ENCODE results near the gene ETV3L. TPM values are rescaled to one million over a fixed set of nuclear protein-coding genes. Genes with fewer than 3 reads are reported as not detected.

Gene ETV3L
- total RNA-seq, 4 donors from 2014 or later, result not detected

DNA sequence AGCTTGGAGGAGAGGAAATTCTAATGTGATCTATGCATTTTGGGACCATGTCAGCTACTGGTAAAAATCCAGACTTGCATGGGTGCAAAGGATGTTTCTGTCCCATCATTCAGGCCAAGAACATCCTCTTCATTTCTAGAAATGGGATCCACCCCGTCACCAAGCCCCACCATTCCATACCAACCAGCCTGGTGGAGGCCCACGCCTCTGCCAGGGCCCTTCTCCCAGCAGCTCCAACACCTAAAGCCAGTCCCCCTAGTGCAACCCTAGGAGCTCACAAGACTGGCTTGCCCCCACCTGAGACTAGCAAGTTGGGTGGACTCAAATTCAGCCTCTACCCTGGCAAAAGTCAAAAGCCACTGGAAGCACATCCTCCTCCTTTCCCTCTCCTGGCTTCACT, 55.9 kb downstream of the ETV3L start:
- peak overlapping the region in 2 of 4 donors; percentile 77 to 89 for H3K4me3 ChIP-seq
- H3K9me3 ChIP-seq, result no peaks in the 10 kb centered on the region
- no peaks in the 10 kb centered on the region for H3K27me3 ChIP-seq
- no peak overlapping the region for H3K27ac ChIP-seq
- no peaks in the 10 kb centered on the region for H3K36me3 ChIP-seq
- TF ChIP-seq POLR2A (IDR thresholded peaks at IDR 0.05), result no peak
- TF ChIP-seq, protein P1, sequence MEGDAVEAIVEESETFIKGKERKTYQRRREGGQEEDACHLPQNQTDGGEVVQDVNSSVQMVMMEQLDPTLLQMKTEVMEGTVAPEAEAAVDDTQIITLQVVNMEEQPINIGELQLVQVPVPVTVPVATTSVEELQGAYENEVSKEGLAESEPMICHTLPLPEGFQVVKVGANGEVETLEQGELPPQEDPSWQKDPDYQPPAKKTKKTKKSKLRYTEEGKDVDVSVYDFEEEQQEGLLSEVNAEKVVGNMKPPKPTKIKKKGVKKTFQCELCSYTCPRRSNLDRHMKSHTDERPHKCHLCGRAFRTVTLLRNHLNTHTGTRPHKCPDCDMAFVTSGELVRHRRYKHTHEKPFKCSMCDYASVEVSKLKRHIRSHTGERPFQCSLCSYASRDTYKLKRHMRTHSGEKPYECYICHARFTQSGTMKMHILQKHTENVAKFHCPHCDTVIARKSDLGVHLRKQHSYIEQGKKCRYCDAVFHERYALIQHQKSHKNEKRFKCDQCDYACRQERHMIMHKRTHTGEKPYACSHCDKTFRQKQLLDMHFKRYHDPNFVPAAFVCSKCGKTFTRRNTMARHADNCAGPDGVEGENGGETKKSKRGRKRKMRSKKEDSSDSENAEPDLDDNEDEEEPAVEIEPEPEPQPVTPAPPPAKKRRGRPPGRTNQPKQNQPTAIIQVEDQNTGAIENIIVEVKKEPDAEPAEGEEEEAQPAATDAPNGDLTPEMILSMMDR (IDR thresholded peaks at IDR 0.05), result no peak
- DNase-seq, result no peak
- peaks cover 0 to 33% (median 4%) of the 10 kb centered on the region in 4 donors for H3K4me1 ChIP-seq

DNA sequence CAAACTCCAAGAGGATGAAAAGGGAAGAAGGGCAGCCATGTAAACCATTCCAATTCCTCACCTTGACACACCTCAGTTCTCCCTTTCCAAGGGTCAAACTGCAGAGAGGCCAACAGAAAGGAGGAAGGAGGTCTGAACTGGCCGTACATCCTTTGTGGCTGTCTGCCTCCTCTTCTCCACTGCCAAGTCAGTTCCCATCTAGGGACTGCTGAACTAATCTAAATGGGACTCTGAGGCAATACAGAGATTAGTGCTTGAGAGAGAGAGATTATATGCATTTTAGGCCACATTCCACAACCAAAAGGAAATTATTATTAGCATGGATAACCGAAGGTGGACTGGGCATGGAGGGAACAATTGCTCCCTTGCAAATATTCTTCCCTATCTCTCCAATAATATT, 56.8 kb downstream of the ETV3L start:
- no peak for DNase-seq
- H3K4me1 ChIP-seq, result peaks cover 0 to 33% (median 4%) of the 10 kb centered on the region in 4 donors
- H3K9me3 ChIP-seq, result no peaks in the 10 kb centered on the region
- H3K27me3 ChIP-seq, result no peaks in the 10 kb centered on the region
- no peak overlapping the region for H3K27ac ChIP-seq
- TF ChIP-seq, protein P1 (IDR thresholded peaks at IDR 0.05), result no peak
- no peak for TF ChIP-seq POLR2A (IDR thresholded peaks at IDR 0.05)
- H3K36me3 ChIP-seq, result no peaks in the 10 kb centered on the region
- peak overlapping the region in 2 of 4 donors; percentile 77 to 89 for H3K4me3 ChIP-seq

Other genes starting within 250 kb of the ETV3L start
- gene INSRR, start 240.7 kb downstream of the ETV3L start, total RNA-seq, result not detected
- under 1 TPM in 1 of 4 donors, not detected in 3; 0.57 TPM for gene NTRK1, start 238.9 kb downstream of the ETV3L start, total RNA-seq
- gene PEAR1, start 206.1 kb downstream of the ETV3L start, total RNA-seq, result 10 to 100 TPM in 1 of 4 donors, 1 to 10 TPM in 3; 4.9 to 17.3 (median 7.0) TPM
- not detected for gene LRRC71, start 179.2 kb downstream of the ETV3L start, total RNA-seq
- 100 to 1,000 TPM in 2 of 4 donors, 10 to 100 TPM in 2; 56.7 to 127 (median 89.9) TPM for gene ARHGEF11, start 54.1 kb downstream of the ETV3L start, total RNA-seq
- gene ETV3, start 38.6 kb upstream of the ETV3L start, total RNA-seq, result 10 to 100 TPM; 10.7 to 25.8 (median 20.2) TPM

All from Peyer's patch (tissue), 4 donors.